Measurements from ENCODE around the gene STXBP5. TPM values are rescaled to one million over a fixed set of nuclear protein-coding genes. Genes with fewer than 3 reads are reported as not detected.

The STXBP5 gene
- total and polyA plus RNA-seq, 9 of the 15 experiments (the other 6 are each of a cell fraction or from before 2014, with no cell fraction given) = 23.3 to 172 (median 71.5) TPM

DNA sequence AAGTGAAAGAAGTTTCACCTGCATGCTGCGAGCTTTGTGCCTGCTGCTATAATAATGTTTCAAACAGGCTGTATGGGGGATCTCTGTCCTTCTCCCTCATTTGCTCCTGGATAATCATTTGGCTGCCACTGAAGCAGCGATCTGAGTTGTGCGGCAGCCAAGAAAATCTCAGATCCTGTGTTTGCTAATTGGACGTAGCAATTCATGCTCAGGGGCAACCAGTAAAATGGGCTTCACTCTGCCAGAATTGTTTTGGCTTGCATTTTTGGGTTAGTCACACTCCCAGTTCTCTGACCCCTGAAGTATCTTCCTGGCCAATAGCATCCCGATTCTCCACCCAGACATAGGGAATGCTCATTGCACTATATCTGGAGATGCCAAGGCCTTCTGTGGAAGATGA lies 13.7 kb upstream of the STXBP5 start (continued):
- TF ChIP-seq NR2C1 (IDR thresholded peaks at IDR 0.05) = no peak
- TF ChIP-seq NR2C1 (tag; IDR thresholded peaks at IDR 0.05) = no peak
- no peak for TF ChIP-seq ARID2 (IDR thresholded peaks at IDR 0.05)

DNA sequence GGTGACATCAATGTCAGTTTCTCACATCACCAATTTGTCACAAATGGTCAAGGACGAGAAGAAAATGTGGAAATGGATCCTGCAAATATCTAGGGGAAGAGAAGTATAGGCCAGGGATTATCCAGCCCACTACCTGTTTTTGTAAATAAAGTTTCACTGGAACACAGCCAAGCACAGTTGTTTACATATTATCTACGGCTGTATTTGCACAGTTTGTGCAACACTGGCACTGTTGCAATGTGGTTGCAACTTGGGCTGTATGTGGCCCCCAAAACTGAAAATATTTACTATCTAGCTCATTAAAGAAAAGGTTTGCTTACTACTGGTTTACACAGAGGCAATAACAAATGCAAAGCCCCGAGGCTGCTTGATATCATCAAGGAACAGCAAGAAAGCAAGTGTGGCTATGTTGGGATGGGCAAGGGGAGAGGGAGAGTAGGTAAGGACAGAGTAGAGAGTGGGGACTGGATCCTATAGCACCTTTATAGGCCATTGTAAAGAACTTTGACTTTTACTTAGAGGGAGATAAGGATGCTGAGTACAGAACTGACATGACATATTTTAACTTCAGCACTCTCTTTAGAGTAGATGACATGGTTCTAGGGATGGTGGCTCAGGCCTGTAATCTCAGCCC lies 11.8 kb upstream of the STXBP5 start:
- Histone ChIP-seq H3K36me3 (ENCODE audit: control insufficient read depth, insufficient read depth, low read length) (no peaks in the 10 kb centered on the region), H3K4me2 (ENCODE audit: insufficient read depth, low read length) (peak overlapping the region; percentile 4; the same call in 1 of the 2 replicates), H3K9ac (ENCODE audit: insufficient read depth in 1 of 2, low read depth in 2 of 2, low read length in 2 of 2) (no peak overlapping the region; a peak in 1 of 4 replicates), H3K79me2 (ENCODE audit: control insufficient read depth, insufficient read depth, low read length) (no peaks in the 10 kb centered on the region), H3K9me1 (ENCODE audit: control insufficient read depth, insufficient read depth, low read length) (no peaks in the 10 kb centered on the region), H3K4me1 (replicated peaks in 1 of 2; ENCODE audit: control insufficient read depth in 2 of 2, insufficient read depth in 2 of 2, low read length in 2 of 2) (peaks cover 11 to 50% of the 10 kb centered on the region in 2 experiments; a peak in 4 of 5 replicates), H3K4me3 (no peak overlapping the region), H4K20me1 (replicated peaks; ENCODE audit: control insufficient read depth, insufficient read depth, low read length) (no peaks in the 10 kb centered on the region), H3K27me3 (ENCODE audit: control insufficient read depth in 2 of 2, insufficient read depth in 2 of 2, low read length in 2 of 2) (no peaks in the 10 kb centered on the region), H2AFZ (ENCODE audit: low read depth, low read length) (peak overlapping the region; percentile 82), H3K9me3 (replicated peaks; ENCODE audit: control insufficient read depth, insufficient read depth, low read depth, low read length) (no peaks in the 10 kb centered on the region), H3K27ac (ENCODE audit: extremely low read depth, low read depth, low read length) (no peak overlapping the region; the same call in 2 of the 3 replicates)
- 23% methylated on average over 3 of the region's 3 CpGs for WGBS (ENCODE audit: insufficient coverage, low coverage, missing lambda C conversion rate)
- CTCF ChIA-PET (ENCODE audit: low intra/inter-chr PET ratio) = no interaction called here
- POLR2A ChIA-PET = interaction anchor here (0.9 to 3.4 kb wide), 2 partner anchors 10 to 44 kb away, joined by 4 to 20 read pairs; no protein-coding TSS in a partner anchor
- intact Hi-C loops (cut with micrococcal nuclease) (no loop called here), in situ Hi-C loops (cut with MboI) (no loop called here)
- DNase-seq (ENCODE audit: extremely low read depth in 1 of 4, low spot score in 3 of 4) = no peak
- no TSS peak for BruUV-seq (replicated peaks)
- ATAC-seq = peak; percentile 22
- FAIRE-seq = no peak
- TF ChIP-seq SMARCC2 (IDR thresholded peaks at IDR 0.05; ENCODE audit: low read depth) = peak; percentile 79; the same call in 1 of the 2 replicates
- TF ChIP-seq KLF13 (tag; IDR thresholded peaks at IDR 0.05; ENCODE audit: borderline replicate concordance, low read depth) = 0 out of 2 replicates have a peak, but pooled peaks have one; percentile 23
- TF ChIP-seq ZNF785 (CRISPR knock-in tag; IDR thresholded peaks at IDR 0.05) = no peak
- TF ChIP-seq MTA1 (IDR thresholded peaks at IDR 0.05; ENCODE audit: borderline replicate concordance) = peak; percentile 62; the same call in 1 of the 2 replicates
- peak; percentile 86; the same call in 1 of the 2 replicates for TF ChIP-seq SOX6 (IDR thresholded peaks at IDR 0.05)
- no peak for TF ChIP-seq THRB (CRISPR knock-in tag; conservative IDR thresholded peaks at IDR 0.05)
- TF ChIP-seq, protein P1, sequence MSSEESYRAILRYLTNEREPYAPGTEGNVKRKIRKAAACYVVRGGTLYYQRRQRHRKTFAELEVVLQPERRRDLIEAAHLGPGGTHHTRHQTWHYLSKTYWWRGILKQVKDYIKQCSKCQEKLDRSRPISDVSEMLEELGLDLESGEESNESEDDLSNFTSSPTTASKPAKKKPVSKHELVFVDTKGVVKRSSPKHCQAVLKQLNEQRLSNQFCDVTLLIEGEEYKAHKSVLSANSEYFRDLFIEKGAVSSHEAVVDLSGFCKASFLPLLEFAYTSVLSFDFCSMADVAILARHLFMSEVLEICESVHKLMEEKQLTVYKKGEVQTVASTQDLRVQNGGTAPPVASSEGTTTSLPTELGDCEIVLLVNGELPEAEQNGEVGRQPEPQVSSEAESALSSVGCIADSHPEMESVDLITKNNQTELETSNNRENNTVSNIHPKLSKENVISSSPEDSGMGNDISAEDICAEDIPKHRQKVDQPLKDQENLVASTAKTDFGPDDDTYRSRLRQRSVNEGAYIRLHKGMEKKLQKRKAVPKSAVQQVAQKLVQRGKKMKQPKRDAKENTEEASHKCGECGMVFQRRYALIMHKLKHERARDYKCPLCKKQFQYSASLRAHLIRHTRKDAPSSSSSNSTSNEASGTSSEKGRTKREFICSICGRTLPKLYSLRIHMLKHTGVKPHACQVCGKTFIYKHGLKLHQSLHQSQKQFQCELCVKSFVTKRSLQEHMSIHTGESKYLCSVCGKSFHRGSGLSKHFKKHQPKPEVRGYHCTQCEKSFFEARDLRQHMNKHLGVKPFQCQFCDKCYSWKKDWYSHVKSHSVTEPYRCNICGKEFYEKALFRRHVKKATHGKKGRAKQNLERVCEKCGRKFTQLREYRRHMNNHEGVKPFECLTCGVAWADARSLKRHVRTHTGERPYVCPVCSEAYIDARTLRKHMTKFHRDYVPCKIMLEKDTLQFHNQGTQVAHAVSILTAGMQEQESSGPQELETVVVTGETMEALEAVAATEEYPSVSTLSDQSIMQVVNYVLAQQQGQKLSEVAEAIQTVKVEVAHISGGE (CRISPR knock-in tag; IDR thresholded peaks at IDR 0.05) = no peak
- no peak for TF ChIP-seq FUS (optimal IDR thresholded peaks at IDR 0.05; ENCODE audit: low read depth, low read length)
- TF ChIP-seq EGR1 (conservative IDR thresholded peaks at IDR 0.05) = no peak
- TF ChIP-seq, protein P2, sequence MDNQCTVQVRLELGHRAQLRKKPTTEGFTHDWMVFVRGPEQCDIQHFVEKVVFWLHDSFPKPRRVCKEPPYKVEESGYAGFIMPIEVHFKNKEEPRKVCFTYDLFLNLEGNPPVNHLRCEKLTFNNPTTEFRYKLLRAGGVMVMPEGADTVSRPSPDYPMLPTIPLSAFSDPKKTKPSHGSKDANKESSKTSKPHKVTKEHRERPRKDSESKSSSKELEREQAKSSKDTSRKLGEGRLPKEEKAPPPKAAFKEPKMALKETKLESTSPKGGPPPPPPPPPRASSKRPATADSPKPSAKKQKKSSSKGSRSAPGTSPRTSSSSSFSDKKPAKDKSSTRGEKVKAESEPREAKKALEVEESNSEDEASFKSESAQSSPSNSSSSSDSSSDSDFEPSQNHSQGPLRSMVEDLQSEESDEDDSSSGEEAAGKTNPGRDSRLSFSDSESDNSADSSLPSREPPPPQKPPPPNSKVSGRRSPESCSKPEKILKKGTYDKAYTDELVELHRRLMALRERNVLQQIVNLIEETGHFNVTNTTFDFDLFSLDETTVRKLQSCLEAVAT (IDR thresholded peaks at IDR 0.05) = no peak
- TF ChIP-seq HES1 (IDR thresholded peaks at IDR 0.05; ENCODE audit: low read depth) = peak; percentile 41; the same call in 1 of the 2 replicates

Data from K562 (cell line).